ENCODE data around the gene RNF224. TPM values are rescaled to one million over a fixed set of nuclear protein-coding genes. Genes with fewer than 3 reads are reported as not detected.

Gene RNF224
- total RNA-seq, 1 experiment from 2014 or later: not detected

DNA sequence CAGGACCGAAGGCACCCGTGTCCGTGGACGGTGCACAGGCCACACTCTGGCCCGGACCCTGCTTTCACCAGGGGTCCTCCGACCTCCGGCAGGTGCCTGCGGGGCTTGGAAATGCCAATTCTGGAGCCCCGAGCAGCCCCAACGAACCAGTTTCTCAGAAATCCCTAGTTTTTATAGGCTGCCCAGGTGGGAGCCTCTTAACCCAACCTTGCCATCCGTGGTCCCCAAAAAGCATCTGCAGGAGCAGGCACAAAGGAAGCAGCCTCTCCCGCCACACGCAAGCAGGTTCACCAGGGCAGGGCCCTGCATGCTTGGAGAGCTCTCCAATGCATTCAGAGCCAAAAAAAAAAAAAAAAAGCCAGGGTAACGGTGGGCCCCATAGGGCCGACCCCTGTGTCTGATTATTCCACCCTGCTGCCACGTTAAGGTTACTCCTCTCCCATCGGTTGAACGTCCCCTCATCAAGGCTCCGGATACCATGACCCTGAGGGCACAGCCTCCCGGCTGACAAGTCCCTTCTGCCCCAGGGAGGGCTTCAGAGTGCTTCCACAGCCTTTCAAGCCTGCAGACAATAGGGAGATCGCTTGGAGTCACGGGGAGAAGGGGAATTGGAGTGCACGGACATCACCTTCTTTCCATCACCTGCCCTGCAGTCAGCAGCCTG is 26.0 kb upstream of the RNF224 start:
- peak overlapping the region; percentile 59 for H3K4me3 ChIP-seq
- no peaks in the 10 kb centered on the region for H3K27me3 ChIP-seq
- no peak for DNase-seq
- H3K9me3 ChIP-seq: no peaks in the 10 kb centered on the region
- peaks cover 4% of the 10 kb centered on the region for H3K36me3 ChIP-seq

DNA sequence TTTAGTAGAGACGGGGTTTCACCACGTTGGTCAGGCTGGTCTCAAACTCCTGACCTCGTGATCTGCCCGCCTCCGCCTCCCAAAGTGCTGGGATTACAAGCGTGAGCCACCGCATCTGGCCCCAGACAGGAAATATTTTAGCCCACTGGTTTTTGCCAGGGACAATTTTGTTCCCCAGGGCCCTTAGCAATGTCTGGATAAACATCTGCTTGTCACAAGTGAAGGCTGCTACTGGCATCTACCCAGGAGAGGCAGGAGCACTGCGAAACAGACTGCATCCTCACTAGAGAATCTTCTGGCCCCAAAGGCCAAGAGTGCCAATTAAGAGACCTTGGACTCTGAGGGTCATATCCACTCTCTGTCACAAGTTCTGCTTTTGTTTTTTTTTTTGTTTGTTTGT is 24.3 kb upstream of the RNF224 start:
- H3K9me3 ChIP-seq: no peaks in the 10 kb centered on the region
- H3K4me3 ChIP-seq: no peak overlapping the region
- no peaks in the 10 kb centered on the region for H3K27me3 ChIP-seq
- no peak for DNase-seq
- peaks cover 17% of the 10 kb centered on the region for H3K36me3 ChIP-seq

DNA sequence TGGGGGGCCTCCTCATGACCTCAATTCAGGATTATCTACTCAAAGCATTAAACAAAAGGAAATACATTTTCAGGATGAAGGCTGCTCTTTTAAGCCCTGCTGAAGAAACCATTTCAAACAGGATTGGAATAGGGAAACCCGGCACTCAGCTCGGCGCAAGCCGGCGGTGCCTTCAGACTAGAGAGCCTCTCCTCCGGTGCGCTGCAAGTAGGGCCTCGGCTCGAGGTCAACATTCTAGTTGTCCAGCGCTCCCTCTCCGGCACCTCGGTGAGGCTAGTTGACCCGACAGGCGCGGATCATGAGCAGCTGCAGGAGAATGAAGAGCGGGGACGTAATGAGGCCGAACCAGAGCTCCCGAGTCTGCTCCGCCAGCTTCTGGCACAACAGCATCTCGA is 22.6 kb upstream of the RNF224 start:
- peak overlapping the region; percentile 82 for H3K4me3 ChIP-seq
- H3K27me3 ChIP-seq: no peaks in the 10 kb centered on the region
- H3K9me3 ChIP-seq: no peaks in the 10 kb centered on the region
- H3K36me3 ChIP-seq: peaks cover 17% of the 10 kb centered on the region
- DNase-seq: no peak

DNA sequence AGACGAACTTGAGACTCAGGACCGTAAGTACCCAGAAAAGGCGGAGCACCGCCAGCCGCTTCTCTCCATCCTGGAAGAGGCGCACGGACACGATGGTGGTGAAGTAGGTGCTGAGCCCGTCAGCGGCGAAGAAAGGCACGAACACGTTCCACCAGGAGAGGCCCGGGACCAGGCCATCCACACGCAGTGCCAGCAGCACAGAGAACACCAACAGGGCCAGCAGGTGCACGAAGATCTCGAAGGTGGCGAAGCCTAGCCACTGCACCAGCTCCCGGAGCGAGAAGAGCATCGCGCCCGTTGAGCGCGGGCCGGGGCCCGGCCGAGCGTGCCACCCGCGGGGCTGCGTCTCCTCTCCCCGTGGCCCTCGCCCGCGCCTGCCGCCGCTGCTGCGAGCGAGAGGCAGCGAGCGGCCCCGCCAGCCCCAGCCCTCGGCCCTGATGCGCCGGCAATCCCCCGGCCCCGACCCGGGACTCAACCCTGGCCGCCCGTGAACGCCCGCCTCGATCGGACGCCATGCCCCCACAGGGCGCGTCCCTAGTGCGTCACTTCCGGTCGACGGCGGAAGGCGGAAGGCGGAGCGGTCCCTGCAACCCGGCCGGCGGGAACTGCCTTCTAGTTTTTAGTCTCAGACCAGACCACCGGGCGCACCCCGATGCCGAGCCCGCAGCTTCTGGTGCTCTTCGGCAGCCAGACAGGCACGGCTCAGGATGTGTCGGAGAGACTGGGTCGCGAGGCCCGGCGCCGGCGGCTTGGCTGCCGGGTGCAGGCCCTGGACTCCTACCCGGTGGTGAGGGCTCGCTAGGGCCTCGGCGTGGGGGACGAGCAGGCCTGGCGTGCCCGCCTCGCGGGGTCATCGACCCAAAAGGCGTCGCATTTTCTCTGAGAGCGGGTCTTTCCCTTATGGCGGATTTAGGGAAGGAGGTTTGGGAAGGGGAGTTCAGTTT is 21.9 kb upstream of the RNF224 start, which contains the start of the genes NDOR1 and TMEM203:
TSS of gene NDOR1 (plus strand) at position 575 of the 944 bp plus-strand sequence. CDS start at position 653, 78 bp downstream.
TSS of gene TMEM203 (minus strand) at position 523 of the 944 bp plus-strand sequence. CDS start at position 289, 234 bp downstream.
- peak within 1 kb of the TSS; percentile 82 for H3K4me3 ChIP-seq

DNA sequence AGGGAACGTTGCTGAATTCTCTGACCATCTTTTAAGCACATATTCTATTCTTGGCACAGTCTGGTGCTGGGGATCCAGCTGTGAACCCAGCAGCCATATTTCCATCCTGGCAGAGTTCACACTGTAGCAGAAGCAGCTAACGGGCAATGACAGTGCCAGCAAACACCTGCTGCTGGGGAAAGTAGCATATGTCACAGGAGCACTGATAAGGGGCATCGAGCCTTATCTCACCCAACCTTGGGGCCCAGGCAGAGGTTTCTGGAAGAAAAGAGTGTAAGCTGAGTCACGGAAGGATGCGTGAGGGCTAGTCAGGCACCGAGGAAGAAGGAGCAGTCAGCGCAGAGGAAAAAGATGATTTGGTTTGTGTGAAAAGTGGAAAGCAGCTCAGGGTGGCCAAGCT is 20.7 kb upstream of the RNF224 start:
- Histone ChIP-seq H3K4me3 (peak overlapping the region; percentile 82), H3K36me3 (peaks cover 17% of the 10 kb centered on the region), H3K9me3 (no peaks in the 10 kb centered on the region), H3K27me3 (no peaks in the 10 kb centered on the region)
- DNase-seq: no peak

More for the DNA sequence above, 21.9 kb upstream of the RNF224 start, which contains the start of the genes NDOR1 and TMEM203:
- Histone ChIP-seq H3K9me3 (no peaks in the 10 kb centered on the region), H3K36me3 (peaks cover 17% of the 10 kb centered on the region), H3K27me3 (no peaks in the 10 kb centered on the region)
- DNase-seq: peak; percentile 90

DNA sequence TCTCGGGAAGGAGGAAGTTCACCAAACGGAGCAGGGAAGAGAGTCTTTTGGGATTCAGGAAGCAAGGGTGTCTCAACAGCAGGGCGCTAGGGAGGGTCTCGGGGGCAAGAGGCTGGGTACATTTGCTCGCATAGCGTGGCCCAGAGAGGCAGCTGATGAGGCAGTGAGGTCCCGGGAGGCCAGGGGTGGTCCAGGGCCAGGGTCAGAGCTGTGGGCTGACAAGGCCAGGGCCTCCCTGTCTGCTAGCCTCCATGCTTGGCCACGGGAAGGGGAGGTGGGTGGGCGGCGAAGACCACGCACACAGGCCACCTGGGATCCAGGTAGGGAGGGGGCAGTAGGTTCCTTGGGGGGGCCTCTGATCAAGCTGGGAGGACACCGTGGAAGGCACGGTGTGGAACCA is 15.8 kb upstream of the RNF224 start:
- Histone ChIP-seq H3K9me3 (no peaks in the 10 kb centered on the region), H3K36me3 (peaks cover 13% of the 10 kb centered on the region), H3K27me3 (no peaks in the 10 kb centered on the region), H3K4me3 (no peak overlapping the region)
- DNase-seq: no peak

DNA sequence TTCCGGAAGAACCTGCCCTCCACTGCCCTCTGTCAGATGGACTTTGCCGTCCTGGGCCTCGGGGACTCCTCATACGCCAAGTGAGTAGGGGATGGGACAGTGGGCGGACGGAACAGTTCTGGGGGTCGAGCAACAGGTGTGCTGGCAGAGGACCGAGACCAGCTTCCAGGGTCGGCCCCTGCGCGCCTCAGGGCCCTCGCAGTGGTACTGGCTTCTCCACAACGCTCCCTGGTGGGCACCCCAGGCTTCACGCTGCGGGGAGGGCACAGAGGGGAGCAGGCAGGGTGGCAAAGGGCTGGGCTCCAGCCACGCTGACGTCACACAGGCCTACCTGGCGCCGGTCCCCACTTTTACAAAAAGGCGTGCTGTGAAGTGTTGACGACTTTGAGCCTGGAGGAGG is 14.8 kb upstream of the RNF224 start:
- Histone ChIP-seq H3K9me3 (no peaks in the 10 kb centered on the region), H3K36me3 (peaks cover 5% of the 10 kb centered on the region), H3K27me3 (no peaks in the 10 kb centered on the region), H3K4me3 (no peak overlapping the region)
- DNase-seq: no peak

DNA sequence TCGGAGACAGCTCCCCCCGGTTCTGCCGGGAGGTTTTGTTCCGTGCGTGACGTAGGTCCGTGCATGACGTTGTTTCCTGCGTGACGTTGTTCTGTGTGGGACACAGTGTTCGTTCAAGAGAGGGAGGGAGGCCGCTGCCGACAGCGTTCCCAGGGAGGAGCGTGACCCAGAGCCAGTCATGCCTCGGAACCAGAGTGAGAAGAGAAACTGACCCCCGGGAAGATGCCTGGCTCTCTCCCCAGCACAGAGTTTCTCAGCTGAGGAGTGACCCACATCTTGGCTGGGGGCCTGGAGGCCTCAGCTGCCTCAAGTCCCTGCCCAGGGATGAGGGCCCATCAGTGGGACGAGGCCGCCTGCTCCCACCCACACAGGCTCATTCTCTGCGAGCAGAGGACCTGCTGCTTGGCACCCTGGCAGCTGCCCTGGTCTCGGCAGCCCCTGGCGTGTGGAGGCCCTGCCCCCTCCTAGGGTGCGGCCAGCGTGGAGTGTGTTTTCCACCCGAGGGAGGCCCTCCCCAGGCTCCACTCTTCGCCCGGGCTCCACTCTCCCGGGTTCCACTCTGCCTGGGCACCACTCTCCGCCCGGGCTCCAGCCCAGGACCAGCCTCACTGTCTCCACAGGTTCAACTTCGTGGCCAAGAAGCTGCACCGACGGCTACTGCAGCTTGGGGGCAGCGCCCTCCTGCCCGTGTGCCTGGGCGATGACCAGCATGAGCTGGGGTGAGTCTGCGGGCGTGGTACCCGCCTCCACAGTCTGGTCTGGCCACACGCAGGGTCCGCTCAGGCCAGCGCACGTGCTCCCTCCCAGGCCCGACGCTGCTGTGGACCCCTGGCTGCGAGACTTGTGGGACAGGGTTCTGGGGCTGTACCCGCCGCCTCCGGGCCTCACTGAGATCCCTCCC is 13.9 kb upstream of the RNF224 start:
- H3K27me3 ChIP-seq: no peaks in the 10 kb centered on the region
- H3K4me3 ChIP-seq: no peak overlapping the region
- H3K36me3 ChIP-seq: peaks cover 2% of the 10 kb centered on the region; the same call in 1 of the 2 replicates
- no peaks in the 10 kb centered on the region for H3K9me3 ChIP-seq
- DNase-seq: no peak

DNA sequence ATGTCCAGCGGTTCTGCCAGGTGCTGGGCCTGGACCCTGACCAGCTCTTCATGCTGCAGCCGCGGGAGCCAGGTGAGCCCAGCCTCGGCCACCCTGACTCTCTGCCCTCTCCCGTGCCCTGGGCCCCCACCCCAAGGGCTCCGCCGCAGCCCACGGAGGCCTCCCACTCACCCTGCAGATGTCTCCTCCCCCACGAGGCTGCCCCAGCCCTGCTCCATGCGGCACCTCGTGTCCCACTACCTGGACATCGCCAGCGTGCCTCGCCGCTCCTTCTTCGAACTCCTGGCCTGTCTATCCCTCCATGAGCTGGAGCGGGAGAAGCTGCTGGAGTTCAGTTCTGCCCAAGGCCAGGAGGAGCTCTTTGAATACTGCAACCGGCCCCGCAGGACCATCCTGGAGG is 12.7 kb upstream of the RNF224 start:
- H3K36me3 ChIP-seq: peaks cover 2% of the 10 kb centered on the region; the same call in 1 of the 2 replicates
- no peak for DNase-seq

DNA sequence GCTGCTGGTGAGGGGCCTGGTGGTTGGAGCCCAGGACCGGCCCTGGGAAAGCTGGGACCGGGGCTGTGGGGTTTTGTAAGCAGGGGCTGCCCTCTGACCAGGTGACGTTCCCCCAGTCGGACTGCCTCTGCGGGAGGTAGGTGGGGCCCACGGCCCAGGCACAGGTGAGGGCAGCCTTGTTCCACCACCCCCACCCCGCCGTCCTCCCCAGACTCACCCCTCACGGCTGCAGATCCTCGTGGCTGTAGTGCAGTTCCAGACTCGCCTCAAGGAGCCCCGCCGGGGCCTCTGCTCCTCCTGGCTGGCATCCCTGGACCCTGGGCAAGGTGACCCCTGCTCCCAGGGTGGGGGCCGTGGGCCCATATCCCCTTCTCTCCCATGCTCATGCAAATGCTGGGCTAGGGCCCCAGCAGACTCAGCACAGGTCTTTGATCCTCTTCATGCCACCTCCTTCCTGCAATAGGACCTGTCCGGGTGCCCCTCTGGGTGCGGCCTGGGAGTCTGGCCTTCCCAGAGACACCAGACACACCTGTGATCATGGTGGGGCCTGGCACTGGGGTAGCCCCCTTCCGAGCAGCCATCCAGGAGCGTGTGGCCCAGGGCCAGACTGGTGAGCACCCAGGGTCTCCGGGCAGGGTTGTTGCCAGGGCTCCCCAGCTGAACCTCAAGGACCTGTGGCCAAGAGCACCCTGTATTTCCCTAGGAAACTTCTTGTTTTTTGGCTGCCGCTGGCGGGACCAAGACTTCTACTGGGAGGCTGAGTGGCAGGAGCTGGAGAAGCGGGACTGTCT is 11.9 kb upstream of the RNF224 start:
- Histone ChIP-seq H3K36me3 (peaks cover 2% of the 10 kb centered on the region; the same call in 1 of the 2 replicates), H3K27me3 (no peaks in the 10 kb centered on the region), H3K9me3 (no peaks in the 10 kb centered on the region), H3K4me3 (no peak overlapping the region)
- no peak for DNase-seq

More for the DNA sequence above, 12.7 kb upstream of the RNF224 start:
- no peaks in the 10 kb centered on the region for H3K9me3 ChIP-seq
- H3K27me3 ChIP-seq: no peaks in the 10 kb centered on the region
- H3K4me3 ChIP-seq: no peak overlapping the region

DNA sequence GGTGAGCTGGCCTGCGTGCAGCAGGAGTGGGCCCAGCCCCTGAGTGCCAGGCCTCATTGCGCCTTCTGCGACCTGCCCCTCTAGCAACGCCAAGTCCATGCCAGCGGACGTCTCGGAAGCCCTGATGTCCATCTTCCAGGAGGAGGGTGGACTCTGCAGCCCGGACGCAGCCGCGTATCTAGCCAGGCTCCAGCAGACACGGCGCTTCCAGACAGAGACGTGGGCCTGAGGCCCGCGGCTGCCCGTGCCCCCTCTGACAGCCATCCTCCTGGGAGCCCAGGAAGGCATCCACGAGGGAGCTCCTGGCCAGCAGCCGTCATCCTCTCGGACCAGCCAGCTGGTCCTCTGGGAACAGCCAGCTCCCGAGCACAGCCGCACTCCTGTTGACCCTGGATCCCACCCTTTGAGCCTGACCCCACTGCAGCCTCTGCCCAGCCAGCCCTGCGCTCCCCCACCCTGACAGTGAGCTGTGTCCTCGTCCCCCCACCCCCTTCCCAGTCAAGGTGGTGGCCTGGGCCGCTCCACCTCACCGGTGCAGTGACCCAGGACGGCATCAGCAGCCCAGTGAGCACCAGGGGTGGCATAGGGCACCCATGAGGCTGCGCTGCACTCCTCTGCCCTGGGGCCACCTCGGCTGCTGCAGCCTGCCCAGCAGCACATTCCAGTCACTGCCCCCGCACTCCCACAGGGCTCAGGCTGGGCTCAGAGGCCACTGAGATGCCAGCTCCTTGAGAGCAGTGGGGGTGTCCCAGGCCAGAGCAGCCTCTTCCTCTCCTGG is 10.9 kb upstream of the RNF224 start:
- H3K27me3 ChIP-seq: no peaks in the 10 kb centered on the region
- H3K36me3 ChIP-seq: peaks cover 2% of the 10 kb centered on the region; the same call in 1 of the 2 replicates
- no peak overlapping the region for H3K4me3 ChIP-seq
- H3K9me3 ChIP-seq: no peaks in the 10 kb centered on the region
- no peak for DNase-seq

DNA sequence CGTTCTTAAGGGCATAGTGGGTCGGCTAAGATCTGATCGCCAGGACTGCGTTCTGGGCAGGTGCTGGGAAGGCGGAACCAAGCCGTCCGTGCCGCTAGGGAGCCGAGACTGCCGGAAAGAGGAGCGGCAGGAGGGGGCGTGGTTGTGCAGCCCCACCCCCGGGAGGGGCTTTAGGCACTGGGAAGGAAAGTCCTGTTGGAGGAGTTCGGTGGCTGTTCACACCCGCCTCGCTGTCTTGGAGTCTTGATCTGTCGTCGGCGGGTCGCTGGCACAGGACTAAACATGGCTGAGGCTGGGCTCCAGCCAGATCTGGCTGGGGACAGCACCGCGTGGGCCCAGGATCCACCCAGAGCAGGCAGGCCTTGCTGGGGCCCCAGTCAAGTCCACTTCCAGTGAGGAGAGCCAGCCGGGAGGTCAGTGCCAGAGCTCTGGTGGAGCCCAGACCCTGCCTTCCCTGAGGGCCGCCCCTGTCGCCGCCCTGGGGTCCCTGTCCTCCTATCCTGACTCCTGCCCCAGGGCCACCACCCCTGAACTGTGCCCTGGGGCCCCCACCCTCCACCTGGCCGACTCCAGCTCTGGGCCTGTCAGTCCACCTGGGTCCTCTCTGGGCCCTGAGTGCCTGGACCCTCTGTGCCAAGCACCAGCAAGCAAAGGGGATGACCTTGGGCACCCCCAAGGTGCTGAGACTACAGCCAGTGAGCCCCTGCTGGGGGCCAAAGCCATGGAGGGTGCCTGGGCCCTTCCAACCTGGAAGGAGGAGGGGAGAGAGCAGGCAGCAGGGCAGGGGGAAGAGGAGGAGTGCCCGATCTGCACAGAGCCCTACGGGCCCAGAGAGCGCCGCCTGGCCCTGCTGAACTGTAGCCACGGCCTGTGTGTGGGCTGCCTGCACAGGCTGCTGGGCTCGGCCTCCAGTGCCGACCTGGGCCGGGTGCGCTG is 9.8 kb upstream of the RNF224 start:
- DNase-seq: no peak
- Histone ChIP-seq H3K4me3 (no peak overlapping the region), H3K9me3 (no peaks in the 10 kb centered on the region), H3K27me3 (no peaks in the 10 kb centered on the region), H3K36me3 (peaks cover 2% of the 10 kb centered on the region; the same call in 1 of the 2 replicates)

DNA sequence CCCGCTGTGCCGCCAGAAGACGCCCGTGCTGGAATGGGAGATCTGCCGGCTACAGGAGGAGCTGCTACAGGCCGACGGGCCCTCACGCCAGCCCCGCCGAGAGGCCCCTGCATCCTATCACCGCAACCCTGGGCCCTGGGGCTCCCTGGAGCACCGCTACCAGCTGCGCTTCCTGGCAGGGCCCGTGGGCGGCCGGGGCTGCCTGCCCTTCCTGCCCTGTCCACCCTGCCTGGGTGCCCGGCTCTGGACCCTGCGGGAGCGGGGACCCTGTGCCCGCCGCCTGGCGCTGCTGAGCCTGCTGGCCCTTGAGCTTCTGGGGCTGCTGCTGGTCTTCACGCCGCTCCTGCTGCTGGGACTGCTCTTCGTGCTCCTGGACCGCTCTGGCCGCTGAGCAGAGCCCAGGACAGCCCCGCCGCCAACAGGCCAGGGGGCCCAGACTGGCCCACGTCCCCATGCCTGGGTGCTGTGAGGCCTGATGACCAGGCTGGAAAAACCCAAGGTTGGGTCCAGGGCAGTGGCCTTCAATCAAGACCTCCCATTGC is 9.0 kb upstream of the RNF224 start:
- DNase-seq: no peak
- Histone ChIP-seq H3K36me3 (no peaks in the 10 kb centered on the region; the same call in 1 of the 2 replicates), H3K9me3 (no peaks in the 10 kb centered on the region), H3K27me3 (no peaks in the 10 kb centered on the region), H3K4me3 (no peak overlapping the region)

DNA sequence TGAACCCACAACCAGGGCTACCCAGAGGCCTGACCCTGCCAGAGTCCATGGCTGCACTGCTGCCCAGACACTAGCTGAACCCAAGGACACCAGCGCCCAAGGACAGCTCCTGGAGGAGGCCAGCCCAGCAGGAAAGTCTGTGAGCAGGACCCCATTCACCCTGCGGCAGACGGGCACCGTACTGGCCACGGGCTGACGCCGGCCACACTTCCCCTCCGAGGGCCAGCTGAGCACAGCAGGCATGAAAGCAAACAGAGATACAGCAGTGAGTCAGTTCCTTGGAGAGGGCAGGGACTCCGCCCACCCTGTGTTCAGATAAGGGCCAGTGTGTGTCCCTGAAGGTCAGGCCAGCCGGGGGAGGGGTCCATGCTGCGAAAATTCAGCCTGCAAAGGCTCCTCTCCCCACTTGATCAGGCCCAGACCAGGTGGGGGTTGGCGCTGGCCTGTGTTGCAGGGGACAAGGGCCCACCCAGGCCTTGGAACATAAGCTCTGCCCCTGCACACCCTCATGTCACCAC is 8.5 kb upstream of the RNF224 start:
- no peaks in the 10 kb centered on the region for H3K9me3 ChIP-seq
- H3K36me3 ChIP-seq: no peaks in the 10 kb centered on the region; the same call in 1 of the 2 replicates
- peak; percentile 46 for DNase-seq
- no peaks in the 10 kb centered on the region for H3K27me3 ChIP-seq
- no peak overlapping the region for H3K4me3 ChIP-seq

Measured in MG63 (cell line).